ENCODE results near the gene TOPAZ1. TPM values are rescaled to one million over a fixed set of nuclear protein-coding genes. Genes with fewer than 3 reads are reported as not detected.

Gene TOPAZ1
- total RNA-seq, 4 donors from 2014 or later = not detected

DNA sequence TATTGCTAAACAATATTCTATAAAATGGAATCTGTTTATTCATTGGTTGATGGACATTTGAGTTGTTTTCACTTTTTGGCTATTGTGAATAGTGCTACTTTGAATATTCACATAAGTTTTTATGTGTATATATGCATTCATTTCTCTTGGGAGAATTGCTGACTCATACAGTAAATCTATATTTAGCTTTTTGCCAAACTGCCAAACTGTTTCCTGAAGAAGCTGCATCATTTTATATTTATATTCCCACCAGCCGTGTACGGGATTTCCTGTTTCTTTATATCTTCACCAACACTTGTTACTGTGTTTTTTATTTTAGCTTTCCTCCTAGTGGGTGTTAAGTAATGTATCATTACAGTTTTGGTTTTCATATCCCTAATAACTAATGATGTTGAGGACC lies 84.3 kb downstream of the TOPAZ1 start:
- H3K4me1 ChIP-seq = no peaks in the 10 kb centered on the region
- H3K27me3 ChIP-seq = no peaks in the 10 kb centered on the region
- intact Hi-C loops (cut with DNase I) = loop anchor here (10.0 kb wide), 1 partner anchor 69 kb away; no protein-coding TSS in a partner anchor
- no peak for DNase-seq (ENCODE audit: extremely low spot score)
- no peak for TF ChIP-seq POLR2AphosphoS5 (IDR thresholded peaks at IDR 0.05)
- no peak for TF ChIP-seq EP300 (IDR thresholded peaks at IDR 0.05)
- TF ChIP-seq POLR2A (IDR thresholded peaks at IDR 0.05; ENCODE audit: low read depth) = no peak
- TF ChIP-seq, protein P1, sequence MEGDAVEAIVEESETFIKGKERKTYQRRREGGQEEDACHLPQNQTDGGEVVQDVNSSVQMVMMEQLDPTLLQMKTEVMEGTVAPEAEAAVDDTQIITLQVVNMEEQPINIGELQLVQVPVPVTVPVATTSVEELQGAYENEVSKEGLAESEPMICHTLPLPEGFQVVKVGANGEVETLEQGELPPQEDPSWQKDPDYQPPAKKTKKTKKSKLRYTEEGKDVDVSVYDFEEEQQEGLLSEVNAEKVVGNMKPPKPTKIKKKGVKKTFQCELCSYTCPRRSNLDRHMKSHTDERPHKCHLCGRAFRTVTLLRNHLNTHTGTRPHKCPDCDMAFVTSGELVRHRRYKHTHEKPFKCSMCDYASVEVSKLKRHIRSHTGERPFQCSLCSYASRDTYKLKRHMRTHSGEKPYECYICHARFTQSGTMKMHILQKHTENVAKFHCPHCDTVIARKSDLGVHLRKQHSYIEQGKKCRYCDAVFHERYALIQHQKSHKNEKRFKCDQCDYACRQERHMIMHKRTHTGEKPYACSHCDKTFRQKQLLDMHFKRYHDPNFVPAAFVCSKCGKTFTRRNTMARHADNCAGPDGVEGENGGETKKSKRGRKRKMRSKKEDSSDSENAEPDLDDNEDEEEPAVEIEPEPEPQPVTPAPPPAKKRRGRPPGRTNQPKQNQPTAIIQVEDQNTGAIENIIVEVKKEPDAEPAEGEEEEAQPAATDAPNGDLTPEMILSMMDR (IDR thresholded peaks at IDR 0.05) = no peak
- no peaks in the 10 kb centered on the region for H3K9me3 ChIP-seq
- H3K27ac ChIP-seq (replicated peaks in 1 of 4) = no peak overlapping the region
- WGBS = 24% methylated on average over 2 of the region's 2 CpGs
- no peaks in the 10 kb centered on the region for H3K36me3 ChIP-seq
- no peak overlapping the region for H3K4me3 ChIP-seq

DNA sequence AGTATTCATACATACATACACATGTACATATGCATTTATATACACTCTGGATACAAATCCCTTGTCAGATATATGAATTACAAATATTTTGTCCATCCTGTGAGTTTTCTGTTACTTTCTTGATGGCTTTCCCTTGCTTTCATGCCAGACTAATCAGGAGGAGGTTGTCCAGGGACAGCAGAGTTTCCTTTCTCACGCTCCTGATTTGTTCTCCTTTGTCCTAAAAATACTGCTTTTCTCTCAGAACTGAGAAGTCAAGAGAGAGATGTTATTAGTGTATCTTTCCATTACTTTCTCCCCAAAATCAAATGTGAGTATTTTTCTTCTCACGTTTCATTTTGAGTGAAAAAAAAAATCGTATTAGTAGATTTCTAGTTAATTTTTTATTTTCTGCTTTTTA lies 84.8 kb downstream of the TOPAZ1 start:
- H3K4me1 ChIP-seq = no peaks in the 10 kb centered on the region
- no peak for DNase-seq (ENCODE audit: extremely low spot score)
- TF ChIP-seq POLR2AphosphoS5 (IDR thresholded peaks at IDR 0.05) = no peak
- no peak overlapping the region for H3K4me3 ChIP-seq
- H3K36me3 ChIP-seq = no peaks in the 10 kb centered on the region
- no peaks in the 10 kb centered on the region for H3K9me3 ChIP-seq
- intact Hi-C loops (cut with DNase I) = loop anchor here (10.0 kb wide), 1 partner anchor 68 kb away; no protein-coding TSS in a partner anchor
- H3K27me3 ChIP-seq = no peaks in the 10 kb centered on the region
- no peak overlapping the region for H3K27ac ChIP-seq (replicated peaks in 1 of 4)
- WGBS = 79% methylated on average over 3 of the region's 3 CpGs

DNA sequence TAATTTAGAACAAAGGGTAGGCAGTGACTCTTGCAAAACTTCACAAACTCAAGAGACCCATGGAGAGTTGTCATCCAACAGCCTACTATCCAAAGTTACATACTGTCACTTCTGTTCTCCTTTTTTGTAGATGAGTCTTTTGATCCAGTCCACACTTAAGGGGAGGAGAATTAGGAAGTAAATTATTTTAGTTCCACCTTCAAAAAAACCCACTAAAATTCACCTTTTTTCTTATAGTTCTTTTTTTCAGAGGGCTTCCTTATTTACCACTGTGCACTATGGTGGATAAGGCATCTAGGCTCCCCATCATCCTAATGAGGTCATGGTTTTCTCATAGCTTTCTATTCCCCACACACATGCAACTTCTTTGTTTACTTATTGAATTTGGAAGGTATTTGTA lies 88.3 kb downstream of the TOPAZ1 start:
- no peak for DNase-seq (ENCODE audit: extremely low spot score)
- Histone ChIP-seq H3K4me1 (no peaks in the 10 kb centered on the region), H3K27ac (replicated peaks in 1 of 4) (no peak overlapping the region), H3K9me3 (no peaks in the 10 kb centered on the region), H3K36me3 (no peaks in the 10 kb centered on the region), H3K4me3 (no peak overlapping the region), H3K27me3 (no peaks in the 10 kb centered on the region)
- TF ChIP-seq EP300 (IDR thresholded peaks at IDR 0.05) = no peak
- TF ChIP-seq POLR2AphosphoS5 (IDR thresholded peaks at IDR 0.05) = no peak
- TF ChIP-seq, protein P1 (IDR thresholded peaks at IDR 0.05) = no peak
- TF ChIP-seq POLR2A (IDR thresholded peaks at IDR 0.05; ENCODE audit: low read depth) = no peak
- intact Hi-C loops (cut with DNase I) = loop anchor here (10.0 kb wide), 1 partner anchor 65 kb away; no protein-coding TSS in a partner anchor

DNA sequence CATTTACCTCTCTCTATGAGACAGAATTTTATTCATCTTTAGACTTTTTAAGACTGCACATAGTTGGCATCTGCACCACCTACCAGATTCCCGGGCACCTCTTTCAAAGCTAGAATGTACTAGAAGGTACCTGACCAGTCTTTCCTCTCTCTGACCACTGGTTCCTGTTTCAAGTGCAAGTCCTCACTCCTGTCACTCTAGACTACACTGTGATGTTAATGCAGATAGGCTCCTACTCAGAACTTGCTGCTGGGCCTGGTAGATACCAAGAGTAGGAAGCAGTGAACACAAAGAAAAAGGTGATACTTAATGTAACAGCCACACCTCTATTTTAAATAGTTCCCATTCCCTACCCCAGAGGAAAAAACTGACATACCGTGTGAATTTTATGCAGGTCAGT lies 88.8 kb downstream of the TOPAZ1 start:
- no peaks in the 10 kb centered on the region for H3K4me1 ChIP-seq
- no peaks in the 10 kb centered on the region for H3K27me3 ChIP-seq
- no peak overlapping the region for H3K4me3 ChIP-seq
- no peaks in the 10 kb centered on the region for H3K9me3 ChIP-seq
- no peak overlapping the region for H3K27ac ChIP-seq (replicated peaks in 1 of 4)
- TF ChIP-seq POLR2A (IDR thresholded peaks at IDR 0.05; ENCODE audit: low read depth) = no peak
- no peak for TF ChIP-seq EP300 (IDR thresholded peaks at IDR 0.05)
- TF ChIP-seq POLR2AphosphoS5 (IDR thresholded peaks at IDR 0.05) = no peak
- TF ChIP-seq, protein P1 (IDR thresholded peaks at IDR 0.05) = no peak
- no peaks in the 10 kb centered on the region for H3K36me3 ChIP-seq
- DNase-seq (ENCODE audit: extremely low spot score) = no peak
- intact Hi-C loops (cut with DNase I) = no loop called here
- 88% methylated on average over 2 of the region's 2 CpGs for WGBS

DNA sequence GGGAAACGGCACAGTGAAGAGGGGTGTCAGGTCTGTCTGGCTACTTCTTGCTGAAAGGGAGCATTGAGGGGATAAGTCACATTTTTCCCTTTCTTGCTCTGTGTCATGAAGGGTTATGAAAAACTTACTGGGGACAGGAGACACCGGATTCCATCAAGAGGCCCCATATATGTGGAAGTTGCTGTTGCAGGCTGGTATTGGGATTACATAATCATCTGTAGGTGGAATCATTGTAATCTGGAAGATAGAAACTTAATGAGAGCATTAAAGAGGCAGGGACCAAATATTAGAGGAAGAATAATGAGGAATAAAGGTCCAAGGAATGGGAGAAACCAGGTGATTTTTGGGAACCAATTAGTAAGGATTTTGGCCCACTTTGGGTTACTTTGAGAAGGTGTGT lies 92.6 kb downstream of the TOPAZ1 start:
- peaks cover 5 to 9% (median 8%) of the 10 kb centered on the region in 4 donors for H3K4me1 ChIP-seq
- H3K4me3 ChIP-seq = no peak overlapping the region
- H3K27me3 ChIP-seq = no peaks in the 10 kb centered on the region
- TF ChIP-seq POLR2A (IDR thresholded peaks at IDR 0.05; ENCODE audit: low read depth) (no peak), EP300 (IDR thresholded peaks at IDR 0.05) (no peak), POLR2AphosphoS5 (IDR thresholded peaks at IDR 0.05) (no peak)
- TF ChIP-seq, protein P1 (IDR thresholded peaks at IDR 0.05) = no peak
- whole genome bisulfite sequencing = 85% methylated on average over 2 of the region's 2 CpGs
- no peaks in the 10 kb centered on the region for H3K9me3 ChIP-seq
- no peak for DNase-seq (ENCODE audit: extremely low spot score)
- no peak overlapping the region for H3K27ac ChIP-seq (replicated peaks in 1 of 4)
- intact Hi-C loops (cut with DNase I) = no loop called here
- no peaks in the 10 kb centered on the region for H3K36me3 ChIP-seq

All from esophagus muscularis mucosa (tissue), 4 donors.